T-helper 17 cell (primary cell): ENCODE results near the gene TOX3. TPM values are rescaled to one million over a fixed set of nuclear protein-coding genes. Genes with fewer than 3 reads are reported as not detected.

Source experiments
- ATAC-seq: fragments of 150-1000 bp; cut with Tn5 transposase; 2 replicates; pipeline ENCODE4 v1.10.0; 2021; ENCODE audit warnings: mild to moderate bottlenecking, moderate library complexity
- DNase-seq, 3 donors: peaks; one replicate each; pipeline versions ENCODE4 v3.0.0 to v3.0.0-alpha.2; 2020 to 2021
- H3K9me3 ChIP-seq: one replicate; pipeline ENCODE4 v1.7.0; 2013; ENCODE audit warnings: low read length, mild to moderate bottlenecking; ENCODE audit not compliant: control insufficient read depth, poor library complexity, severe bottlenecking
- H3K27ac Mint-ChIP-seq: one replicate; pipeline ENCODE4 v1.8.0; 2022; ENCODE audit warnings: mild to moderate bottlenecking, moderate library complexity, mixed read lengths
- H3K27me3 Mint-ChIP-seq: one replicate; pipeline ENCODE4 v1.8.0; 2022; ENCODE audit warnings: mixed read lengths
- H3K36me3 Mint-ChIP-seq: one replicate; pipeline ENCODE4 v1.8.0; 2022; ENCODE audit warnings: low read depth, mixed read lengths
- H3K4me1 Mint-ChIP-seq: one replicate; pipeline ENCODE4 v1.8.0; 2022; ENCODE audit warnings: mild to moderate bottlenecking, mixed read lengths
- H3K4me3 Mint-ChIP-seq: one replicate; pipeline ENCODE4 v1.8.0; 2022; ENCODE audit warnings: mild to moderate bottlenecking, moderate library complexity, mixed read lengths
- total RNA-seq, 4 donors: library from RNA in 2 of 4; stranded (reverse) in 2 of 4; gene quantifications; one replicate each; pipeline ENCODE4 v1.2.3 and lab custom pipeline; 2022 to 2026

TOX3 gene
- total RNA-seq, 2 donors from 2014 or later: not detected

DNA sequence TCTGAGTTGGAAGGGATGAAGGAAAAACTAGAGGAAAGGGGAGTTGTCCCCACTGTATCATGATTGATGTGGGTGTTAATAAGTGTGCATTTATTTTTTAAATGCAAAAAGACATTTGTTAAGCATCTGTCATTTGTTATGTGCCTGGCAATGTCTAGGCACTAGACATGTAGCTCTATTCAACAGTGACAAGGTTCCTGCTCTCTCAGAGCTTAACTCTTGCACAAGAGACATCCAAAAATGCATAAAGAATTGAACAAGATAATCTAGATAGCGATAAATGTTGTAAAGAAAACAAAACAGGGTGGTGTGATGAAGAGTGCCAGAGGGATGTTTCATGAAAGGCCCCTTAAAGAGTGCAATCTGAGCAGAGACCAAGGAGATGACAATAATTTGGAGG lies 148.9 kb downstream of the TOX3 start:
- no peaks in the 10 kb centered on the region for H3K9me3 ChIP-seq
- no peaks in the 10 kb centered on the region for H3K4me1 Mint-ChIP-seq
- H3K36me3 Mint-ChIP-seq: no peaks in the 10 kb centered on the region
- ATAC-seq: no peak
- H3K27ac Mint-ChIP-seq: no peak overlapping the region
- H3K4me3 Mint-ChIP-seq: no peak overlapping the region
- no peak for DNase-seq
- no peaks in the 10 kb centered on the region for H3K27me3 Mint-ChIP-seq

DNA sequence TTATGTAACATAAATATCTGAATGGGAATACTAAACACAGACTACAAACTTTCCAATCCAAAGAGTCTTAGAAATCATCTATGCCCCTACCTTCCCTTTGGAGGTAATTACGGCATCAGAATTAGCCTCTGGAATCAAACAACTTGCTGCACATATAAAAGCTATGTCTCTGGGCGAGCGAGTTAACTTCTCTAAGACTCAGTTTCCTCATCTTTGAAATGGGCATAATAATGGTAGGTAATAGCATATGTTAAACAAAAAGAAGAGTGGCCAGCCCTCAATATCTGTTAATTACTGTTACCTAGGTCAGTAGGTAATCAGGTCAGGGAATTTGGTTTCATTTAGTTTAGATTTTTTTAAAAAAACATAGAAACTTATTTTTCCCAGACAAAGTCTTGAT lies 153.5 kb downstream of the TOX3 start:
- Mint-ChIP-seq H3K27ac (no peak overlapping the region), H3K36me3 (no peaks in the 10 kb centered on the region), H3K4me1 (no peaks in the 10 kb centered on the region), H3K27me3 (no peaks in the 10 kb centered on the region), H3K4me3 (no peak overlapping the region)
- H3K9me3 ChIP-seq: no peaks in the 10 kb centered on the region
- ATAC-seq (no peak), DNase-seq (no peak)

DNA sequence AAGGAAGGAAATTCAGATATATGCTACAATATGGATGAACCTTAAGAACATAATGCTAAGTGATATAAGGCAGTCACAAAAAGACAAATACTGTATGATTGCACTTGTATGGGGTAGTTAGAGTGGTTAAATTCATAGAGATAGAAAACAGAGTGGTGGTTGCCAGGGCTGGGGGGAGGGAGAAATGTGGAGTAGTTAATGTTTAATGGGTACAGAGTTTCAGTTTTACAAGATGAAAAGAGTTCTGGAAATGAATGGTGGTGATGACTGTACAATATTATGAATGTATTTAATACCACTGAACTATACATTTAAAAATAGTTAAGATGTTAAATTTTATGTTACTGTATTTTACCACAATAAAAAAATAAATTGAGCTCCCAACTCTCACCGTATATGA lies 157.9 kb downstream of the TOX3 start:
- H3K4me3 Mint-ChIP-seq: no peak overlapping the region
- no peaks in the 10 kb centered on the region for H3K4me1 Mint-ChIP-seq
- DNase-seq (no peak), ATAC-seq (no peak)
- H3K27ac Mint-ChIP-seq: no peak overlapping the region
- H3K9me3 ChIP-seq: no peaks in the 10 kb centered on the region
- no peaks in the 10 kb centered on the region for H3K27me3 Mint-ChIP-seq
- no peaks in the 10 kb centered on the region for H3K36me3 Mint-ChIP-seq
